C4-2B (cell line): ENCODE results near the gene ZNF771.

Source experiments
- H3K27ac ChIP-seq: fragments of 450-650 bp; 2 replicates; pipeline ENCODE4 v1.5.1; 2017
- CTCF ChIP-seq: fragments of 450-650 bp; conservative IDR thresholded peaks from 2 replicates; pipeline ENCODE4 v1.5.1; 2017; ENCODE audit warnings: mild to moderate bottlenecking
- ZFX ChIP-seq: fragments of 450-650 bp; IDR thresholded peaks from 2 replicates; pipeline ENCODE4 v1.6.1; 2017

ZNF771 gene

GRCh38 chr16:30377050-30377811 lies 30.2 kb upstream of the ZNF771 start:
- H3K27ac ChIP-seq: peak overlapping the region; percentile 85
- TF ChIP-seq CTCF (no peak), ZFX (no peak)

- TF ChIP-seq CTCF: no peak
- TF ChIP-seq ZFX: peak; percentile 65
- H3K27ac ChIP-seq: peak overlapping the region; percentile 85
Measured at GRCh38 chr16:30377812-30378235, 29.6 kb upstream of the ZNF771 start.

GRCh38 chr16:30378236-30379157 lies 28.9 kb upstream of the ZNF771 start:
- TF ChIP-seq ZFX: peak; percentile 54; the same call in 1 of the 2 replicates
- no peak; the same call in 1 of the 2 replicates for TF ChIP-seq CTCF
- H3K27ac ChIP-seq: peak overlapping the region; percentile 85

GRCh38 chr16:30379158-30379783 lies 28.1 kb upstream of the ZNF771 start:
- peak overlapping the region; percentile 85 for H3K27ac ChIP-seq
- no peak for TF ChIP-seq ZFX
- no peak for TF ChIP-seq CTCF

- H3K27ac ChIP-seq: no peak overlapping the region
- no peak for TF ChIP-seq ZFX
- no peak for TF ChIP-seq CTCF
Measured at GRCh38 chr16:30380072-30380802, 27.2 kb upstream of the ZNF771 start.

GRCh38 chr16:30380803-30381208 lies 26.6 kb upstream of the ZNF771 start:
- H3K27ac ChIP-seq: no peak overlapping the region
- TF ChIP-seq CTCF (no peak), ZFX (no peak)
